SU-DHL-6 (cell line): ENCODE data around the gene RND2.

ENCODE experiments used
- CTCF ChIP-seq: fragments of 200-600 bp; sonication (generic); IDR thresholded peaks from one replicate; pipeline ENCODE4 v1.5.1; 2017; ENCODE audit warnings: antibody characterized with exemption, mild to moderate bottlenecking, low read length, moderate library complexity; ENCODE audit not compliant: insufficient read depth, poor library complexity, severe bottlenecking
- EZH2phosphoT487 ChIP-seq: fragments of 200-600 bp; sonication (generic), shearing (Covaris generic); conservative IDR thresholded peaks from 2 replicates; pipeline ENCODE4 v1.6.1; 2018; ENCODE audit warnings: mild to moderate bottlenecking, antibody characterized with exemption, low read length, moderate library complexity, mixed read lengths

- TF ChIP-seq CTCF, result no peak
- no peak for TF ChIP-seq EZH2phosphoT487
Measured at GRCh38 chr17:43020789-43021740, 4.0 kb upstream of the RND2 start.
